ENCODE measurements around the gene CDK11A.
"Not testable (repeated sequence)": the region's sequence is repeated elsewhere in the genome, so short reads cannot be mapped to it uniquely, and the experiment has no call there.

CDK11A gene

GRCh38 chr1:1700557-1700956, 23.6 kb downstream of the CDK11A start:
- not testable (repeated sequence) for H3K27me3 ChIP-seq (ENCODE audit: insufficient read depth, poor library complexity, severe bottlenecking); H3K4me3 ChIP-seq (replicated peaks; ENCODE audit: insufficient read depth, low read length); H3K27ac ChIP-seq (replicated peaks); DNase-seq (ENCODE audit: low read depth in 1 of 2, low spot score in 1 of 2)

- not testable (repeated sequence) for H3K27ac ChIP-seq (replicated peaks); DNase-seq (ENCODE audit: low read depth in 1 of 2, low spot score in 1 of 2); H3K27me3 ChIP-seq (ENCODE audit: insufficient read depth, poor library complexity, severe bottlenecking); H3K4me3 ChIP-seq (replicated peaks; ENCODE audit: insufficient read depth, low read length)
These were observed 24.1 kb downstream of the CDK11A start for GRCh38 chr1:1700067-1700466.

- H3K27ac ChIP-seq (replicated peaks); H3K4me3 ChIP-seq (replicated peaks; ENCODE audit: insufficient read depth, low read length): not testable (repeated sequence)
These were observed 25.1 kb downstream of the CDK11A start for GRCh38 chr1:1699061-1699460.

GRCh38 chr1:1697358-1698183, 26.6 kb downstream of the CDK11A start:
- not testable (repeated sequence) for DNase-seq (ENCODE audit: low read depth in 1 of 2, low spot score in 1 of 2)

More at GRCh38 chr1:1699061-1699460, 25.1 kb downstream of the CDK11A start:
- not testable (repeated sequence) for H3K27me3 ChIP-seq (ENCODE audit: insufficient read depth, poor library complexity, severe bottlenecking); DNase-seq (ENCODE audit: low read depth in 1 of 2, low spot score in 1 of 2)

GRCh38 chr1:1696431-1697357, 27.5 kb downstream of the CDK11A start:
- not testable (repeated sequence) for H3K27me3 ChIP-seq (ENCODE audit: insufficient read depth, poor library complexity, severe bottlenecking); H3K27ac ChIP-seq (replicated peaks); DNase-seq (ENCODE audit: low read depth in 1 of 2, low spot score in 1 of 2); H3K4me3 ChIP-seq (replicated peaks; ENCODE audit: insufficient read depth, low read length)

More at GRCh38 chr1:1697358-1698183, 26.6 kb downstream of the CDK11A start:
- not testable (repeated sequence) for H3K4me3 ChIP-seq (replicated peaks; ENCODE audit: insufficient read depth, low read length); H3K27ac ChIP-seq (replicated peaks); H3K27me3 ChIP-seq (ENCODE audit: insufficient read depth, poor library complexity, severe bottlenecking)

GRCh38 chr1:1692714-1693647, 31.2 kb downstream of the CDK11A start, which contains the start of gene SLC35E2B:
Gene SLC35E2B, minus strand, starts transcription at chr1:1692795. Its CDS starts 16,096 bp downstream, at chr1:1676699.
- not testable (repeated sequence) for H3K27me3 ChIP-seq (ENCODE audit: insufficient read depth, poor library complexity, severe bottlenecking)
- Histone ChIP-seq H3K4me3 (replicated peaks; ENCODE audit: insufficient read depth, low read length) (peak within 1 kb of the TSS; percentile 61), H3K27ac (replicated peaks) (peak within 1 kb of the TSS; percentile 92)
- TF ChIP-seq POLR2AphosphoS5 (IDR thresholded peaks at IDR 0.05; ENCODE audit: low read depth) = peak; percentile 68
- peak; percentile 92 to 95 for DNase-seq (ENCODE audit: low read depth in 1 of 2, low spot score in 1 of 2)

GRCh38 chr1:1692324-1692713, 31.8 kb downstream of the CDK11A start:
- peak overlapping the region; percentile 92 for H3K27ac ChIP-seq (replicated peaks)
- H3K27me3 ChIP-seq (ENCODE audit: insufficient read depth, poor library complexity, severe bottlenecking) = not testable (repeated sequence)
- peak; percentile 57 to 81 for DNase-seq (ENCODE audit: low read depth in 1 of 2, low spot score in 1 of 2)
- peak overlapping the region; percentile 61 for H3K4me3 ChIP-seq (replicated peaks; ENCODE audit: insufficient read depth, low read length)

- H3K27me3 ChIP-seq (ENCODE audit: insufficient read depth, poor library complexity, severe bottlenecking); DNase-seq (ENCODE audit: low read depth in 1 of 2, low spot score in 1 of 2); H3K27ac ChIP-seq (replicated peaks): not testable (repeated sequence)
- peak overlapping the region; percentile 35 for H3K4me3 ChIP-seq (replicated peaks; ENCODE audit: insufficient read depth, low read length)
These were observed 32.7 kb downstream of the CDK11A start for GRCh38 chr1:1691443-1691842.

GRCh38 chr1:1689526-1689925, 34.6 kb downstream of the CDK11A start:
- H3K27ac ChIP-seq (replicated peaks); DNase-seq (ENCODE audit: low read depth in 1 of 2, low spot score in 1 of 2); H3K4me3 ChIP-seq (replicated peaks; ENCODE audit: insufficient read depth, low read length); H3K27me3 ChIP-seq (ENCODE audit: insufficient read depth, poor library complexity, severe bottlenecking): not testable (repeated sequence)

GRCh38 chr1:1687846-1688245, 36.3 kb downstream of the CDK11A start:
- no peak overlapping the region for H3K4me3 ChIP-seq (replicated peaks; ENCODE audit: insufficient read depth, low read length)
- H3K27me3 ChIP-seq (ENCODE audit: insufficient read depth, poor library complexity, severe bottlenecking) = no peaks in the 10 kb centered on the region
- no peak overlapping the region for H3K27ac ChIP-seq (replicated peaks)
- no peak for TF ChIP-seq POLR2AphosphoS5 (IDR thresholded peaks at IDR 0.05; ENCODE audit: low read depth)
- TF ChIP-seq GABPA (IDR thresholded peaks at IDR 0.05; ENCODE audit: low read depth) = no peak
- TF ChIP-seq SPI1 (IDR thresholded peaks at IDR 0.05; ENCODE audit: borderline replicate concordance, low read depth) = no peak
- no peak for TF ChIP-seq REST (IDR thresholded peaks at IDR 0.05; ENCODE audit: insufficient replicate concordance, low read depth)
- no peak for TF ChIP-seq CTCF (IDR thresholded peaks at IDR 0.05; ENCODE audit: insufficient read depth, low read length)
- no peak for DNase-seq (ENCODE audit: low read depth in 1 of 2, low spot score in 1 of 2)
